Right renal pelvis (tissue), 4 donors: ENCODE results near the gene ESRRA. TPM values are rescaled to one million over a fixed set of nuclear protein-coding genes. Genes with fewer than 3 reads are reported as not detected.

Experiments used
- DNase-seq, 4 donors: peaks; one replicate each; pipeline ENCODE4 v3.0.0-alpha.2; 2013; ENCODE audit warnings: low read depth in 4 of 4, low spot score in 3 of 4, missing footprints in 1 of 4
- polyA plus RNA-seq, 4 donors: library from polyadenylated mRNA; unstranded; fragments of 120-200 nt; gene quantifications; one replicate each; pipeline ENCODE4 v1.2.1, GENCODE V29; 2013; ENCODE audit not compliant: insufficient read length in 4 of 4

The ESRRA gene
- polyA plus RNA-seq, 4 donors: 17.9 to 27.7 (median 18.5) TPM

DNA sequence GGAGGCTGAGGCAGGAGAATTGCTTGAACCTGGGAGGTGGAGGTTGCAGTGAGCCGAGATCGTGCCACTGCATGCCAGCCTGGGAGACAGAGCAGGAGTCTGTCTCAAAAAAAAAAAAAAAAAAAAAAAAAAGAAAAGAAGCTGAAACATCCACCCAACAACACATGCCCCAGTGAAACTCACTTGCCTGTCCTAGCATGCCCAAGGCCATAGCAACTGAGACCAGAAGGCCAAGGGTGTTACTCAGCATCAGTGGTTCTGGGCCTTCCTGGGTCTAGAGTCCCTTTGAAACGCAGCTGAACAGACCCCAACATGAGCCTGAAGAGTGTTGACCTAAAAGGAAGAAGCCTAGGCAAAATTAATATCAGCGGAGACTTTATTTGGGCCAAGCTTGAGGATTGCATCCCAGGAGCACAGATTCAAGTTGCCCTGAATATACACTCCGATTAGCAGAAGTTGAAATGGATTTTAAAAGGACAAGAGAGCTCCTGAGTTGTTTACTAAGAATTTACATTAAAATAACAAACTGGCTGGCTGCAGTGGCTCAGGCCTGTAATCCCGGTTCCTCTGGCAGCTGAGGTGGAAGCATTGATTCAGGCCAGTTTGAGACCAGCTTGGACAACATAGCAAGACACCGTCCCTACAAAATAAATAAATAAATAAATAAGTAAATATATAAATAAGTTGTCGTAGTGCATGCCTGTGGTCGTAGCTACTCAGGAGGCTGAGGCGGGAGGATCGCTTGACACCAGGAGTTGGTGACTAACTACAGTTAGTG is 19.6 kb downstream of the ESRRA start:
- DNase-seq: no peak

DNA sequence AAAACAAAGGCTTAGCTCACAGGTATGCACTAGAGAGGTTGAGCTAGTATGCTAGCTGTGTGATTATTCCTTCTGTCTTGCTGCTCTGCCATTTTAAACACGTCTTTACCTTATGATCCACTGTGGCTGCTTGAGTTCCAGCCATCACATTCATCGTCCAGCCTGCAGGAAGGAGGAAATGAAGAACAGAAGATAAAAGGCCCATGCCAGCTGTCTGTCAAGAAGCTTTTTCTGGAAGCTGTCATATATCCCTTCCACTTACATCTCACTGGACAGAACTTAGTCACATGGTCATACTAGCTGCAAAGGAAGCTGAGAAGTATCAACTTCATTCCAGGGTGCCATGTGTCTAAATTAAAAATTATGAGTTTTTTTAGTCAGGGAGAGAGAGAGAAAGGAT is 22.1 kb downstream of the ESRRA start:
- no peak for DNase-seq

DNA sequence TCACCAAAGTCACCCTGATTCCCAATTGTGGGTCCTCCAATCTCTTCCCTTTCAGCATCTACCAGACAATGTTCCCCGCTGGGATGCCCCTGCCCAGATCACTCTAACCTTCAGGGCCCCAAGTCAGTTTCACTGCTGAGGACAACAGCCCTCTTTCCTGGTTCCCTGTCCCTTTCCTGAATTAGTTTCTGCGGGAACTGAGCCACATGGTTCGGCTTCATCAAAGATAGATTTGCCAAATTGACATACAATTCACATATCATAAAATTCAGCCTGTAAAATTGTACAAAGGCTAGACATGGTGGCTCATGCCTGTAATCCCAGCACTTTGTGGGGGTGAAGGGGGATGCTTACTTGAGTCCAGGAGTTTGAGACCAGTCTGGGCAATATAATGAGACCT is 22.7 kb downstream of the ESRRA start:
- DNase-seq: no peak

GRCh38 chr11:64330888-64331287 is 25.6 kb downstream of the ESRRA start:
- DNase-seq: no peak

GRCh38 chr11:64331569-64332371 is 26.4 kb downstream of the ESRRA start:
- no peak for DNase-seq

GRCh38 chr11:64333556-64333955 is 28.2 kb downstream of the ESRRA start:
- no peak for DNase-seq

- no peak for DNase-seq
Observed at GRCh38 chr11:64334764-64335735, 29.7 kb downstream of the ESRRA start.

DNA sequence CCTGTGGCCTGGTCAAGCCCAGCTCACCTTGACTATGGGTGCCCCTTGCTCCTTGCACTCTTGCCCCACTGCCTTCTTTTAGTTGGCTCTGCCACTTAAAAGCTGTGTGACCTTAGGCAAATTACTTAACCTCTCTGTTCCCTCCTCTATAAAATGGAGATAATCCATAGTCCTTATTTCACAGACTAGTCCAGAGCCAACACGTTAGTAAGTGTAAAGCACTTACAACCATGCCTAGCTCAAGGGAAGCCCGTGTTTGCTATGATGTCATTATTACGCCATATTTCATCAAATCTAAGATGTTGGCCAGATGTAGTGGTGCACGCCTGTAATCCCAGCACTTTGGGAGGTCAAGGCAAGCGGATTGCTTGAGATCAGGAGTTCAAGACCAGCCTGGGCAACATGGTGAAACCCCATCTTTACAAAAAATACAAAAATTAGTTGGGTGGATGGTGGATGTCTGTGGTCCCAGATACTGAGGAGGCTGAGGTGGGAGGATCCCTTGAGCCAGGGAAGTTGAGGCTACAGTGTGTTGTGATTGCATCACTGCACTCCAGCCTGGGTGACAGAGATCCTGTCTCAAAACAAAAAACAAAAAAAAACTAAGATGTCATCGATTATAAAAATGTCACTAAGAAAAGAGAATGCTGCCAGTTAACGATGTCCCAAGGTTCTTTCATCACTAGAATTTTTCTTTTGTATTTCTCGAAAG is 32.4 kb downstream of the ESRRA start:
- no peak for DNase-seq

GRCh38 chr11:64338716-64339115 is 33.4 kb downstream of the ESRRA start:
- no peak for DNase-seq

DNA sequence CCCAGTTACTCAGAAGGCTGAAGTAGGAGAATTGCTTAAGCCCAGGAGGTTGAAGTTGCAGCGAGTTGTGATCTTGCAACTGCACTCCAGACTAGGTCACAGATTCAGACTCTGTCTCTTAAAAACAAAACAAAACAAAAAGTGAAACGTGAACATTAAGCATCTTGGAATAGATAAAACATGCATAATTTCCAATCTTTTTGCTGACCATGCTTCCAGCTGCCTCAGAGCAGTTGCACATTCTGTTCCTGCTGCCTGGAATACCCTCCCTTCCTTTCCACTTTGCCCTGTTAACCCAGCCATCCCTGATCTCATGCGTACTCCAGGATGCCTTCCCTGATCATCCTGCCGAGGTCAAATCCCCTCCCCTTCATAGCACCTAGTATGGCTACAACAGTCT is 34.0 kb downstream of the ESRRA start:
- DNase-seq: no peak

GRCh38 chr11:64339754-64340408 is 34.6 kb downstream of the ESRRA start, which contains the start of gene CCDC88B:
Gene CCDC88B, plus strand, starts transcription at chr11:64340204. Its CDS starts 63 bp downstream, at chr11:64340267.
- DNase-seq: no peak

GRCh38 chr11:64340671-64341335 is 35.5 kb downstream of the ESRRA start:
- DNase-seq: no peak

GRCh38 chr11:64341429-64341828 is 36.1 kb downstream of the ESRRA start:
- DNase-seq: no peak

DNA sequence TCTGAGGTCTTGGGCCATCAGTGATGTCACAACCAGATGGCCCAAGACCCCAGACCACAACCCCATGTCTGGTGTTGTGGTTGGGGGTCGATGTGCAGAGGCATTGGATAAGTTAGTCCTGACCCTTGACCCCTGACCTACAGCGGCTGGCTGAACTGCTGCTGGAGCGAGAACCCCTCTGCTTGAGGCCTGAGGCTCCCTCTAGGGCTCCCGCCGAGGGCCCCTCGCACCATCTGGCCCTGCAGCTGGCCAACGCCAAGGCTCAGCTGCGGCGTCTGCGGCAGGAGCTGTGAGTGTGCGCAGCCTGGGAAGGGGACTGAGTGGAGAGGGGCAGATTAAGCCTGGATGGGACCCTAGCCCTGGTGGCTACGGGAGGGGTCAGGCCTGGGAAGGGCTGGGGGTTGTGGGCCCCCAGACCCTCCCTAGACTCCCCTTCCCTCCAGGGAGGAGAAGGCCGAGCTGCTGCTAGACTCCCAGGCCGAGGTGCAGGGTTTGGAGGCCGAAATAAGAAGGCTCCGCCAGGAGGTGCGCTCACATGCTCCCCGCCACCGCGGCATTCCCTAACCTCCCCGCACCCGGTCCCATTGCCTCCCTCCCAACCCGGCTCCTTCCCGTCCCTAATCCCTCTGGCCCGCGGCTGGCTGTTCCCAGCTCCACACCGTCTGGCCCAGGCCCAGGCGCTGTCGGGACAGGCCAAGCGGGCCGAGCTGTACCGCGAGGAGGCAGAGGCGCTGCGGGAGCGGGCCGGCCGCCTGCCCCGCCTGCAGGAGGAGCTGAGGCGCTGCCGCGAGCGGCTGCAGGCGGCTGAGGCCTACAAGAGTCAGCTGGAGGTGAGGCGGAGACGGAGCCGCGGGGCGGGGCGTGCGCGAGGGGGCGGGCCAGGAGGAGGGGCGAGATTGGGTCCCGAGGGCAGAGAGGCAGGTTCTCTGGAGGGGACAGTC is 36.8 kb downstream of the ESRRA start:
- peak in 2 of 4 donors; percentile 63 to 72 for DNase-seq

- no peak for DNase-seq
Observed at GRCh38 chr11:64342869-64343745, 37.8 kb downstream of the ESRRA start.

DNA sequence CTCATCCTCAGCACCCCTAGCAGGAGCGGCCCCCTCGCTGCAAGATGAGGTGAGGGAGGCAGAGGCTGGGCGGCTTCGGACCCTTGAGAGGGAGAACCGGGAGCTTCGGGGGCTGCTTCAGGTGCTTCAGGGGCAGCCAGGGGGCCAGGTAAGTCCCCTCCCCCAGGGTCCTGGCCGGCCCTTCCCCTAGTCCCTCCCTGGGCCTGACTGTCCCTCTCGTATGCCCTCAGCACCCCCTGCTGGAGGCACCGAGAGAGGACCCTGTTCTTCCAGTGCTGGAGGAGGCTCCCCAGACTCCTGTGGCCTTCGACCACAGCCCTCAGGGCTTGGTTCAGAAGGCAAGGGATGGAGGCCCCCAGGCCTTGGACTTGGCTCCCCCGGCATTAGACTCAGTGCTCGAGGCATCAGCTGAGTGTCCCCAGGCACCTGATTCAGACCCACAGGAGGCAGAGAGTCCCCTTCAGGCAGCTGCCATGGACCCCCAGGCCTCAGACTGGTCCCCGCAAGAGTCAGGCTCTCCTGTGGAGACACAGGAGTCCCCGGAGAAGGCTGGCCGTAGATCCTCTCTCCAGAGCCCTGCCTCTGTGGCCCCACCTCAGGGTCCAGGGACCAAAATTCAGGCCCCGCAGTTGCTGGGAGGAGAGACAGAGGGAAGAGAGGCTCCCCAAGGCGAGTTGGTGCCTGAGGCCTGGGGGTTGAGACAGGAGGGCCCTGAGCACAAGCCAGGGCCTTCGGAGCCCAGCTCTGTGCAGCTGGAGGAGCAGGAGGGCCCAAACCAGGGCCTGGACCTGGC is 38.6 kb downstream of the ESRRA start:
- no peak for DNase-seq
